HG03064 (cell line): ENCODE measurements around the gene CDC42SE2.
"Not testable (repeated sequence)": the region's sequence is repeated elsewhere in the genome, so short reads cannot be mapped to it uniquely, and the experiment has no call there.

Experiments
- ATAC-seq: cut with Tn5 transposase; IDR thresholded peaks from one replicate; pipeline ENCODE4 v1.9.1; 2021; ENCODE audit warnings: low read depth; ENCODE audit not compliant: unreplicated experiment

The CDC42SE2 gene

GRCh38 chr5:131386124-131386523 lies 122.3 kb downstream of the CDC42SE2 start:
- ATAC-seq, result no peak

- ATAC-seq, result no peak
Observed at GRCh38 chr5:131386779-131387178, 122.9 kb downstream of the CDC42SE2 start.

- no peak for ATAC-seq
Observed at GRCh38 chr5:131387255-131387654, 123.4 kb downstream of the CDC42SE2 start.

GRCh38 chr5:131389096-131389868 lies 125.4 kb downstream of the CDC42SE2 start:
- ATAC-seq, result no peak

- no peak for ATAC-seq
Observed at GRCh38 chr5:131389869-131390265, 126.0 kb downstream of the CDC42SE2 start.

GRCh38 chr5:131392466-131393095 lies 128.7 kb downstream of the CDC42SE2 start:
- ATAC-seq, result no peak

GRCh38 chr5:131393498-131393968 lies 129.7 kb downstream of the CDC42SE2 start:
- no peak for ATAC-seq

- peak; percentile 66 for ATAC-seq
Observed at GRCh38 chr5:131394128-131394527, 130.3 kb downstream of the CDC42SE2 start.

- peak; percentile 82 for ATAC-seq
Observed at GRCh38 chr5:131396015-131396414, 132.2 kb downstream of the CDC42SE2 start.

GRCh38 chr5:131396630-131397273 lies 132.9 kb downstream of the CDC42SE2 start:
- ATAC-seq, result no peak

GRCh38 chr5:131399007-131399406 lies 135.2 kb downstream of the CDC42SE2 start:
- not testable (repeated sequence) for ATAC-seq

GRCh38 chr5:131400585-131400984 lies 136.7 kb downstream of the CDC42SE2 start:
- no peak for ATAC-seq

- no peak for ATAC-seq
Observed at GRCh38 chr5:131405674-131406073, 141.8 kb downstream of the CDC42SE2 start.

GRCh38 chr5:131406076-131406475 lies 142.2 kb downstream of the CDC42SE2 start:
- no peak for ATAC-seq

- no peak for ATAC-seq
Observed at GRCh38 chr5:131406975-131407638, 143.3 kb downstream of the CDC42SE2 start.

- ATAC-seq, result peak; percentile 73
Observed at GRCh38 chr5:131413605-131414559, 150.0 kb downstream of the CDC42SE2 start.

GRCh38 chr5:131416729-131417128 lies 152.9 kb downstream of the CDC42SE2 start:
- peak; percentile 71 for ATAC-seq

- peak; percentile 38 for ATAC-seq
Observed at GRCh38 chr5:131417240-131417869, 153.5 kb downstream of the CDC42SE2 start.

GRCh38 chr5:131418846-131419245 lies 155.0 kb downstream of the CDC42SE2 start:
- no peak for ATAC-seq
